Kidney tubule cell (primary cell): ENCODE results near the gene SLC1A2.
A peak's percentile ranks its signal among the peaks of the same experiment; 100 is the strongest.

Source experiments
- DNase-seq: peaks from one replicate; pipeline ENCODE4 v3.0.0-alpha.2; 2018; ENCODE audit warnings: low spot score

Gene SLC1A2

GRCh38 chr11:35324981-35325380 lies 94.4 kb downstream of the SLC1A2 start:
- peak; percentile 48 for DNase-seq

GRCh38 chr11:35324183-35324886 lies 95.0 kb downstream of the SLC1A2 start:
- no peak for DNase-seq

DNA sequence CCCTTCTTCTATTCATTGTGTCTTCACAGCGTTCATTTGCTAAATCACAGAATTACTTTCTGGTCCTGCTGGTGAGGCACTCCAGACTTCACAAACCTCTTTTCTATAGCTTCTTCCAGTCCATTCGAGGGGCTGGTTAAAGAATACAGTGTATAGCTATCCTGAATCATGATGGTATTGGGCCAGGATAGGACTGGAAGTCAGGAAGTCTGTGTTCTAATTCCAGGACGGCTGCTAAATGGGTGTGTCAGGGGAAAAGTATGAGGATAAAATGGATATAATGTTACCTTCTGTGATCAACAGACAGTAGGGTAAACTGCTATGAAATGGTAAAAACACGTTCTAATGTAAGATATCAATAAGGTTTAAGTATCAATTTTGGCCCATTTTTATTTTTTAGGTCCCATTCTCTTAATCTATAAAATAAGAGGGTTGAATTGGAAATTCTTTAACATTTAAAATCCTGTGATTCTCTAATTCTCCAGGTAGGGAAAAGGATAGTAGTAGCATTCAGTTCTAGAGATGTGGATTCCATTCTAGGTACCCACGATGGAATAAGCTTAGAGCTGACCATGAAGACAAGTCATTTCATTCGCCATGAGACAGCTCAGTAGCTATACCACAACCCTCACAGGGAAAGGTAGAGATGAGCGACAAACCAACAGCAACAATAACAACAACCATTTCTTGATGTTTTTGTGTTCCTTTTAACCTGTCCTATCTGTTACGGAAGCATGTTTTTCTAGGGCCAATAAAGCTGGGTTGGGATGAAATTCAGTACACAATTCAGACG lies 96.1 kb downstream of the SLC1A2 start:
- no peak for DNase-seq

DNA sequence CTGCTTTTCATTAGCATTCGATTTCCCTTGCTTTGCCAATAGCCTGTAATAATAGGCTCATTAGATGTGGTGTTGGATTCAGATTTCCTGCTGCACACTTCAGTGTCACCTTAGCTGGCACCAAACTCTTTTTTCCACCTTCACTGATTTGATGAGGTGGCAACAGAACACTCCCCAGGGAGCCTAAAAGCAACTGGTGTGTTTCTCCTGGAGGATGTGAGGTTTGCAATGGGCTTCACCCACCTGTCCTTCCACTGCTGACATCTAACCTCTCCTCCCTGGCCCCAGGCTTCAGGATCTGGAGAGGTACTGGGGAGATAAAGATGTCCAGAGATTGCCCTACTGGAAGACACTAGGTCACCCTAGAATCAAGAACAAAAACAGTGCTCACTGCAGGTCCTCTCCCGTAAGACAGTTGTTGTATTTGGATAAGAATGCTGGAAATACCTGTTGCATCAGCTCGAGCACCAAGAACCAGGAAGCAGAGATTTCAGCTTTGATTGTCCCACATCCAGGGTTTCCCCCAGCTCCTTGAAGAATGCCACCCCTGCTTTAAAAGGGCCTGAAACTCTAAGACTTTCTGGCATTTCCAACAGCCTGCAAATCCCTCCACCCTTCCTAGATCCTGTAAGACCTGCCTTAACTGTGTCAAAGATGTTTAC lies 96.9 kb downstream of the SLC1A2 start:
- DNase-seq: no peak

DNA sequence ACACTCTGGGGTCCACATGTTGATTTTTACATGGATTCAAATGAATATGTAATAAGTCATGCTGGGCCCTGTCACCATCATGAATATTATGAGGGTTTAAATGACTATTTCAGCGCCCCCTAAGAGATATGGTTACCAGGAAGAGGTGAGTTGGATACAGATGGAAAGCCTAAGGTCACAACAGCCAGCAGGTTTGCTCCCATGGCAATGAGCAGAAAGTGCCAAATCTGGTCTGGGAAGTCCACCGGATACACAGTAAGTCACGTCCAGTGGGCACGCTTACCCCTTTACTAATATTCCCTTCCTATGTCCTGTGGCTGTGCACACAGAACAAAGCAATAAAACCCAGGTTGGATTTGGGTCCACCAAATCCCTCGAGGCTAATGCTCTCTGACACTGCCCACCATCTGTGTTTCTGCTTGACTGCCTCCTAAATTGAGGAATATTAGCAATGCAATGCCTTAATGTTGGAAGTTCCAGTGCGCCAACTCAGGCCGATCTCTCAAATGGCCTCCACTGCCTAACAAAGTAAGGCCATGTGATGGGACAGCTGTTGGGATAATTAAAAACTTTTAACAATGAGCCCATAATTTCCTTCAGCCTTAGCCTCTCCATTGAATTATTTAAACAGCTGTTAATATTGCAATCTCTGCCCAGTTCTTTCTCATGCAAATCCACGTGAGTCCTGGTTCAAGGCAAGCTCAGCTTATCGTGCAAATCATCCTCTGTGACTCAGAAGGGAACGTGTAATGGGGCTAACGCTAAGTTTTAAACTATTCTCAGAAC lies 97.6 kb downstream of the SLC1A2 start:
- no peak for DNase-seq

GRCh38 chr11:35321111-35321510 lies 98.2 kb downstream of the SLC1A2 start:
- no peak for DNase-seq

GRCh38 chr11:35318977-35319925 lies 100.1 kb downstream of the SLC1A2 start:
- no peak for DNase-seq

- no peak for DNase-seq
Measured at GRCh38 chr11:35318309-35318708, 101.0 kb downstream of the SLC1A2 start.

DNA sequence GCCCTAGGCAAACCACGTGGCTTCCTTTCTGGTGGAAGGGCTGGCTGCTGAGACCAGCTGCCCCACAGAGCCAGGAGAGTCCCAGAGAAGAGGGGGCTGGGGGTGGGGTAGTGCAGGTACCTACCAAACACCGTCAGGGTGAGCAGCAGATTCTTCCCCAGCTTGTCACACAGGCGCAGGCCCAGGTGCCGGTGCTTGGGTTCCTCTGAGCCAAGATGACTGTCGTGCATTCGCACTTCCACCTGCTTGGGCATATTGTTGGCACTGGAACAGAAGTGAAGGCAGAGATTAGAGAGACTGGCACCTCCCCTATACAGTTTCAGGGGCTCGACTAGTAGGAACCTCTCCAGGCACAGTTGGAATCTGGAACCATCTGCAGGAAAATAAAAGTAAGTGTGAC lies 102.1 kb downstream of the SLC1A2 start:
- DNase-seq: no peak

- DNase-seq: peak; percentile 49
Measured at GRCh38 chr11:35316161-35316560, 103.2 kb downstream of the SLC1A2 start.

DNA sequence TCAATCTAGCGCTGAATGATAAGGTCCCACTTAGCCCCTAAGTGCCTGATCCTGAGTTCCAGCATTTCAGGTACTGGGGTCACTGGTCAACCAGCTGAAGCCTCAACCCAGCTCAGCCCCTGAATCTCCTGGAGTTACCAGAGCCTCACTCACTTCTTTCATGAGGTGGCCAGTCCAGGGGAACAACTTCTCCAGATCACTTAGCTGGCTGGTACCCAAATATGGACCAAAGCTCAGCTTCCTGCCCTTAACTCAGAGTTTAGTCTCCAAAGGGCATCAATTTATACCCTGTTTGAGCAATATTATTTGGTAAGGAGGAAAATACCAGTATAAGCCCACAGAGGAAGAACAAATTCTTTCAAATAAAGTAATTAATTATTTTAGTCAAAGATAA lies 105.6 kb downstream of the SLC1A2 start:
- no peak for DNase-seq

DNA sequence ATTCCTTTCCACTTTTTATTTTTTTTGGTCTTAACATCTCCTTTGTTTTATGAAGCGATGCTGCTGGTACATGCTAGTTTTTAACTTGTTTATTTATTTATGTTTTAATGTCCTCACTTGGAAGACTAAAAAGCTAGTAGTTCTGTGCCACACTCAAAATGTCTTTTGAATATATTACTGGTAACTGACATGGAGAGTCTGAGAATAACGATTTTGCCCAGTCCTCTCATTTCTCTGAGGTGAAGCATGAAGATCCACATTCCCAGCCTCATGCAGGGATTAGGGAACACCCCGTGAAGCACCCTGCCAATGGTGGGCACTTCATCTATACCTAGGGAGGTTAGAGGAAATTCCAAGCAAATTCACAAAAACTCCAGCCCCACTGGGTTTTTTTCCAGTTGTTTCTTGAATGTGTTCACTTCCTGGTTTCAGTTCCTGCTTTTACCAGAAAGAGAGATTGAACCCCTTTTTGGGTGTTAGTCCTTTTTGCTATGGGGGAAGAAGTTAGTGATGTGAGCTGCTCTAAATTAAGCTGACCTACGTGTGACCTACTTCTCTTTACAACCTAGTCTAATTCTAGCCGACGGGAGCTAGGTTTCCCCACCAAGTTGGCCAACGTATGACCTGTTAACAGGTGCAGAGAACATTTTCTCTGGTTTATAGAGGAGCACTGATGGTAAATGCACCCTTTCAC lies 106.1 kb downstream of the SLC1A2 start:
- DNase-seq: no peak

GRCh38 chr11:35311331-35311730 lies 108.0 kb downstream of the SLC1A2 start:
- no peak for DNase-seq

DNA sequence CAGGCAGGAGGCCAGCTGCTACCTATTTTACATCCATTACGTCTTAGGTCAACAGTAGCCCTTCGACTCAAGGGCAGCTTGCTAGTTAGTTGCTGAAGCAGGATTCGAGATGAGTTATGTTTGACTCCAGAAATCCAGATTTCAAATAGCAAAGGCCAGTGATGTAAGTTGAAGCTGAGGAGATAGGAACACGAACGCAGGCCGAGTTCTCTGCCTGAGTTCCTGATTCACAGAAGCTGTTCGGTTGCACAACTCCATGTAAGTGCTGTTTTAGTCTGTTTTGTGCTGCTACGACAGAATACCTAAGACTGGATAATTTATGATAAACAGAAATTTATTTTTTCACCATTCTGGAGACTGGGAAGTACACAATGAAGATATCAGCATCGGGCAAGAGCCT lies 111.2 kb downstream of the SLC1A2 start:
- no peak for DNase-seq

DNA sequence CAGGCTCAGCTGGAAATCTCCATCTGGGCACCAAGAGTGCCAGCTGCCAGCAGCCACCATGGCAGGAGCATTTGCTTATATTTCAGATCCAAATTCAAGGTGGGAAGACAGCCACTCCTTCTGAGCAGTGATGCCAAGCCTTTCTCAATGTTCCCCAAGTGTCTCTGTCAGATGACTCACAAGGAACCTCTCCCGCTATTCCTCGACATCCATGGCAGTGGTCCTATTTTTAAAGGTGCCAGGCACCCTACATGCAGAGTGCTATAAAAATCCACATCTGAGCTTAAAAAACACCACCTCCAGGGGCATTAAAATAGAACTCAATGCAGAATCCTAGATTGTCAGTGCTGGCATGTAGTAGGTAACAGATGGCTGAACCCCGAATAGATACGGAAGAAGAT lies 112.1 kb downstream of the SLC1A2 start:
- DNase-seq: no peak

GRCh38 chr11:35305670-35306382 lies 113.5 kb downstream of the SLC1A2 start:
- DNase-seq: peak; percentile 44

GRCh38 chr11:35304900-35305460 lies 114.4 kb downstream of the SLC1A2 start:
- DNase-seq: no peak

GRCh38 chr11:35304386-35304775 lies 115.0 kb downstream of the SLC1A2 start:
- peak; percentile 56 for DNase-seq

GRCh38 chr11:35303596-35304385 lies 115.6 kb downstream of the SLC1A2 start:
- DNase-seq: peak; percentile 50
